HepG2 (cell line): ENCODE measurements around the gene ABRACL. TPM values are rescaled to one million over a fixed set of nuclear protein-coding genes. Genes with fewer than 3 reads are reported as not detected.

Experiments
- ATAC-seq: fragments of 200-7000 bp; cut with Tn5 transposase; 3 replicates; pipeline ENCODE4 v1.9.1; 2020; ENCODE audit warnings: mild to moderate bottlenecking, moderate library complexity
- BruUV-seq: library from RNA; stranded (reverse); fragments of 400-500 nt; replicated peaks from 2 replicates; lab custom pipeline; 2021; lab: Mats Ljungman, UMichigan
- CTCF ChIA-PET: fragments of 300-600 bp; formaldehyde crosslinking; extraction: SDS; loops from one replicate; lab custom pipeline; 2021; ENCODE audit warnings: low total read pairs, inconsistent platforms, low intra/inter-chr PET ratio; lab: Yijun Ruan, JAX
- POLR2A ChIA-PET: fragments of 350-600 bp; sonication (Branson Sonifier 250); formaldehyde crosslinking; loops from one replicate; lab custom pipeline; 2020; ENCODE audit warnings: antibody characterized with exemption, inconsistent platforms; lab: Yijun Ruan, JAX
- DNase-seq: peaks from one replicate; pipeline ENCODE4 v3.0.0-alpha.2; 2015; ENCODE audit warnings: low spot score
- FAIRE-seq: peaks from 3 replicates; lab custom pipeline; 2011; peaks lifted over from hg19 to GRCh38; lab: Jason Lieb, UNC
- H2AFZ ChIP-seq: one replicate; pipeline ENCODE4 v1.6.1; 2011; ENCODE audit warnings: low read length, inconsistent platforms
- H3K27ac ChIP-seq: fragments of 300-600 bp; 3 replicates; pipeline ENCODE4 v1.8.0; 2011; ENCODE audit warnings: mixed run types, mild to moderate bottlenecking, mixed read lengths, low read length, inconsistent platforms; ENCODE audit not compliant: insufficient read depth; ENCODE audit errors: extremely low read length
- H3K27me3 ChIP-seq, 2 experiments: fragments of 200-600 bp in 1 of 2; 2 replicates in 1 of 2; 3 replicates in 1 of 2; pipeline versions ENCODE4 v1.6.0 to v1.8.0; 2011; ENCODE audit warnings: low read length in 2 of 2, mild to moderate bottlenecking in 2 of 2, moderate library complexity in 2 of 2, inconsistent platforms in 1 of 2; ENCODE audit not compliant: insufficient read depth in 2 of 2, control insufficient read depth in 1 of 2
- H3K36me3 ChIP-seq, 2 experiments: fragments of 200-600 bp in 1 of 2; replicated peaks in 1 of 2; 2 replicates in 1 of 2; 3 replicates in 1 of 2; pipeline versions ENCODE4 v1.5.1 to v1.8.0; 2011; ENCODE audit warnings: low read length in 2 of 2, inconsistent platforms in 1 of 2; ENCODE audit not compliant: insufficient read depth in 2 of 2, control insufficient read depth in 1 of 2
- H3K4me1 ChIP-seq: 2 replicates; pipeline ENCODE4 v1.5.1; 2012; ENCODE audit warnings: low read length, inconsistent platforms; ENCODE audit not compliant: insufficient read depth
- H3K4me2 ChIP-seq: 2 replicates; pipeline ENCODE4 v1.6.0; 2011; ENCODE audit warnings: low read depth, low read length, inconsistent platforms
- H3K4me3 ChIP-seq, 3 experiments: fragments of 200-600 bp in 1 of 3; sonication (generic), shearing (Covaris generic) in 1 of 3; replicated peaks in 1 of 3; 2 replicates each; pipeline ENCODE4 v1.5.1; 2011 to 2016; ENCODE audit warnings: low read length in 3 of 3, inconsistent platforms in 2 of 3, low read depth in 2 of 3, mild to moderate bottlenecking in 2 of 3, control low read depth in 1 of 3, mixed read lengths in 1 of 3; ENCODE audit not compliant: insufficient read depth in 1 of 3
- H3K79me2 ChIP-seq: one replicate; pipeline ENCODE4 v1.6.1; 2011; ENCODE audit warnings: low read length, inconsistent platforms; ENCODE audit not compliant: insufficient read depth
- H3K9ac ChIP-seq: 2 replicates; pipeline ENCODE4 v1.6.0; 2011; ENCODE audit warnings: mild to moderate bottlenecking, low read depth, low read length, inconsistent platforms; ENCODE audit not compliant: insufficient read depth
- H3K9me3 ChIP-seq: 2 replicates; pipeline ENCODE4 v1.5.1; 2012; ENCODE audit warnings: mild to moderate bottlenecking, low read length
- H4K20me1 ChIP-seq: 2 replicates; pipeline ENCODE4 v1.6.0; 2011; ENCODE audit warnings: inconsistent platforms, mild to moderate bottlenecking, low read length, moderate library complexity; ENCODE audit not compliant: insufficient read depth
- KMT2A ChIP-seq: sonication (generic); formaldehyde crosslinking; IDR thresholded peaks from 2 replicates; pipeline ENCODE4 v1.4.0; 2020; ENCODE audit warnings: missing genetic modification reagents
- MED1 ChIP-seq: sonication (generic); formaldehyde crosslinking; IDR thresholded peaks from 2 replicates; pipeline ENCODE4 v1.4.0; 2020; ENCODE audit warnings: missing genetic modification reagents
- NFRKB ChIP-seq: fragments of 450-650 bp; IDR thresholded peaks from 2 replicates; pipeline ENCODE4 v1.6.1; 2017
- NR2C2 ChIP-seq: sonication (generic); formaldehyde crosslinking; IDR thresholded peaks from 2 replicates; pipeline ENCODE4 v1.4.0; 2020; ENCODE audit warnings: missing genetic modification reagents, mild to moderate bottlenecking, moderate library complexity, borderline replicate concordance
- TBX3 ChIP-seq: fragments of 450-650 bp; IDR thresholded peaks from 2 replicates; pipeline ENCODE4 v1.6.1; 2017; ENCODE audit warnings: antibody characterized with exemption, mild to moderate bottlenecking, inconsistent platforms, borderline replicate concordance
- ZBTB49 ChIP-seq: sonication (generic); formaldehyde crosslinking; IDR thresholded peaks from 2 replicates; pipeline ENCODE4 v1.4.0; 2020; ENCODE audit warnings: missing genetic modification reagents, borderline replicate concordance
- ZFY ChIP-seq: sonication (generic); formaldehyde crosslinking; IDR thresholded peaks from 2 replicates; pipeline ENCODE4 v1.4.0; 2020; ENCODE audit warnings: missing genetic modification reagents
- ZNF530 ChIP-seq: sonication (generic); formaldehyde crosslinking; IDR thresholded peaks from 2 replicates; pipeline ENCODE4 v1.5.0; 2020; ENCODE audit warnings: low read depth, mild to moderate bottlenecking, missing genetic modification reagents
- ZNF83 ChIP-seq: sonication (generic); formaldehyde crosslinking; IDR thresholded peaks from 2 replicates; pipeline ENCODE4 v1.4.0; 2020; ENCODE audit warnings: missing genetic modification reagents, mild to moderate bottlenecking, borderline replicate concordance
- WGBS: methylation state at CpG from one replicate; pipeline ENCODE4 v1.1.6; 2017; ENCODE audit warnings: low lambda C conversion rate; 5-methylcytosine and 5-hydroxymethylcytosine counted together
- in situ Hi-C: cut with HindIII; loops from 2 replicates; pipeline ENCODE4 v1.10.0; 2017; ENCODE audit warnings: low pct_unique_long_range_greater_than_20kb; ENCODE audit not compliant: extremely low pct_ligation_motif_present
- intact Hi-C: fragments of 100-400 bp; cut with micrococcal nuclease; formaldehyde crosslinking; loops from one replicate; pipeline ENCODE4 v1.10.0; 2022; ENCODE audit not compliant: unreplicated experiment
- polyA plus RNA-seq, 8 experiments: library from polyadenylated mRNA; depleted of rRNA in 3 of 8; stranded (reverse) in 7 of 8; unstranded in 1 of 8; fragments of >200 nt; fragmentation: Illumina TruSeq in 4 of 8; extraction: Trizol in 4 of 8; gene quantifications; 2 replicates each; pipeline versions ENCODE4 v1.2.1 to v1.2.3, GENCODE V29; 2011 to 2016; ENCODE audit warnings: low read depth in 4 of 8, missing spikeins in 1 of 8, mixed read lengths in 1 of 8; ENCODE audit not compliant: insufficient read depth in 1 of 8
- total RNA-seq, 5 experiments: library from RNA; depleted of rRNA; stranded (reverse); fragments of >200 nt; fragmentation: Illumina TruSeq; extraction: Trizol; gene quantifications; 2 replicates each; pipeline ENCODE4 v1.2.3, GENCODE V29; 2016; ENCODE audit warnings: low read depth in 1 of 5
- TF ChIP-seq, protein P1 (sequence below): sonication (generic); formaldehyde crosslinking; IDR thresholded peaks from 2 replicates; pipeline ENCODE4 v1.4.0; 2020; ENCODE audit warnings: mild to moderate bottlenecking, low read depth, missing genetic modification reagents
- TF ChIP-seq, protein P2 (sequence below): IDR thresholded peaks from 2 replicates; pipeline ENCODE4 v1.6.1; 2016; ENCODE audit warnings: missing compliant biosample characterization, missing genetic modification reagents, borderline replicate concordance
- TF ChIP-seq, protein P3 (sequence below): sonication (generic); formaldehyde crosslinking; IDR thresholded peaks from 2 replicates; pipeline ENCODE4 v1.4.0; 2020; ENCODE audit warnings: missing genetic modification reagents

The ABRACL gene
- total and polyA plus RNA-seq, 2 of the 13 experiments (the other 11 are each of a cell fraction or from before 2014, with no cell fraction given): 1.4 to 5.4 TPM

- CTCF ChIA-PET: no interaction called here
- H3K4me3 ChIP-seq: no peak overlapping the region
- peaks cover 49% of the 10 kb centered on the region for H3K4me1 ChIP-seq
- BruUV-seq: no TSS peak
- no peak overlapping the region for H3K4me2 ChIP-seq
- no peak for ATAC-seq
- POLR2A ChIA-PET: no interaction called here
- TF ChIP-seq ZNF530: no peak
- TF ChIP-seq, protein P1, sequence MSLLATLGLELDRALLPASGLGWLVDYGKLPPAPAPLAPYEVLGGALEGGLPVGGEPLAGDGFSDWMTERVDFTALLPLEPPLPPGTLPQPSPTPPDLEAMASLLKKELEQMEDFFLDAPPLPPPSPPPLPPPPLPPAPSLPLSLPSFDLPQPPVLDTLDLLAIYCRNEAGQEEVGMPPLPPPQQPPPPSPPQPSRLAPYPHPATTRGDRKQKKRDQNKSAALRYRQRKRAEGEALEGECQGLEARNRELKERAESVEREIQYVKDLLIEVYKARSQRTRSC (CRISPR knock-in tag): no peak
- TF ChIP-seq ZBTB49 (CRISPR knock-in tag): no peak
- TF ChIP-seq MED1: no peak
- no peak for TF ChIP-seq KMT2A (CRISPR knock-in tag)
- no peak for TF ChIP-seq ZNF83 (CRISPR knock-in tag)
- TF ChIP-seq, protein P2, sequence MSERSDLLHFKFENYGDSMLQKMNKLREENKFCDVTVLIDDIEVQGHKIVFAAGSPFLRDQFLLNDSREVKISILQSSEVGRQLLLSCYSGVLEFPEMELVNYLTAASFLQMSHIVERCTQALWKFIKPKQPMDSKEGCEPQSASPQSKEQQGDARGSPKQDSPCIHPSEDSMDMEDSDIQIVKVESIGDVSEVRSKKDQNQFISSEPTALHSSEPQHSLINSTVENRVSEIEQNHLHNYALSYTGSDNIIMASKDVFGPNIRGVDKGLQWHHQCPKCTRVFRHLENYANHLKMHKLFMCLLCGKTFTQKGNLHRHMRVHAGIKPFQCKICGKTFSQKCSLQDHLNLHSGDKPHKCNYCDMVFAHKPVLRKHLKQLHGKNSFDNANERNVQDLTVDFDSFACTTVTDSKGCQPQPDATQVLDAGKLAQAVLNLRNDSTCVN (CRISPR knock-in tag): no peak
- TF ChIP-seq ZFY (CRISPR knock-in tag): no peak
- TF ChIP-seq NFRKB: no peak
- TF ChIP-seq, protein P3, sequence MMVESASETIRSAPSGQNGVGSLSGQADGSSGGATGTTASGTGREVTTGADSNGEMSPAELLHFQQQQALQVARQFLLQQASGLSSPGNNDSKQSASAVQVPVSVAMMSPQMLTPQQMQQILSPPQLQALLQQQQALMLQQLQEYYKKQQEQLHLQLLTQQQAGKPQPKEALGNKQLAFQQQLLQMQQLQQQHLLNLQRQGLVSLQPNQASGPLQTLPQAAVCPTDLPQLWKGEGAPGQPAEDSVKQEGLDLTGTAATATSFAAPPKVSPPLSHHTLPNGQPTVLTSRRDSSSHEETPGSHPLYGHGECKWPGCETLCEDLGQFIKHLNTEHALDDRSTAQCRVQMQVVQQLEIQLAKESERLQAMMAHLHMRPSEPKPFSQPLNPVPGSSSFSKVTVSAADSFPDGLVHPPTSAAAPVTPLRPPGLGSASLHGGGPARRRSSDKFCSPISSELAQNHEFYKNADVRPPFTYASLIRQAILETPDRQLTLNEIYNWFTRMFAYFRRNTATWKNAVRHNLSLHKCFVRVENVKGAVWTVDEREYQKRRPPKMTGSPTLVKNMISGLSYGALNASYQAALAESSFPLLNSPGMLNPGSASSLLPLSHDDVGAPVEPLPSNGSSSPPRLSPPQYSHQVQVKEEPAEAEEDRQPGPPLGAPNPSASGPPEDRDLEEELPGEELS (CRISPR knock-in tag): no peak
- no peak for TF ChIP-seq NR2C2 (CRISPR knock-in tag)
- TF ChIP-seq TBX3: no peak
- no peaks in the 10 kb centered on the region for H3K9me3 ChIP-seq
- in situ Hi-C loops: no loop called here
- FAIRE-seq: no peak
- H4K20me1 ChIP-seq: no peaks in the 10 kb centered on the region
- intact Hi-C loops: no loop called here
- H2AFZ ChIP-seq: no peak overlapping the region
- no peak overlapping the region for H3K27ac ChIP-seq
- no peaks in the 10 kb centered on the region for H3K27me3 ChIP-seq
- no peaks in the 10 kb centered on the region for H3K36me3 ChIP-seq
- no peak overlapping the region for H3K9ac ChIP-seq
- H3K79me2 ChIP-seq: no peaks in the 10 kb centered on the region
- no peak for DNase-seq
- 11% methylated on average over 3 of the region's 3 CpGs for WGBS
These were observed 32.0 kb upstream of the ABRACL start for GRCh38 chr6:138996524-138996923.
